C4-2B (cell line): ENCODE data around the gene ZNF385D.

Experiments
- CTCF ChIP-seq: fragments of 450-650 bp; conservative IDR thresholded peaks from 2 replicates; pipeline ENCODE4 v1.5.1; 2017; ENCODE audit warnings: mild to moderate bottlenecking
- ZFX ChIP-seq: fragments of 450-650 bp; IDR thresholded peaks from 2 replicates; pipeline ENCODE4 v1.6.1; 2017

GRCh38 chr3:21722301-21722700 is 28.7 kb downstream of the ZNF385D start:
- TF ChIP-seq CTCF (no peak), ZFX (no peak)
